Measurements from ENCODE around the gene DEFB114.

GRCh38 chr6:49919935-49920644 lies 43.9 kb downstream of the DEFB114 start:
- no peak for TF ChIP-seq CTCF (tag by site-specific recombination; IDR thresholded peaks at IDR 0.05)
- no peak for TF ChIP-seq ZNF416 (tag by site-specific recombination; IDR thresholded peaks at IDR 0.05)
- TF ChIP-seq KLF1 (tag by site-specific recombination; IDR thresholded peaks at IDR 0.05) = no peak
- no peak for TF ChIP-seq ZNF24 (tag by site-specific recombination; IDR thresholded peaks at IDR 0.05)
